Glomerular endothelial cell (primary cell): ENCODE results near the gene FYN. TPM values are rescaled to one million over a fixed set of nuclear protein-coding genes. Genes with fewer than 3 reads are reported as not detected.

Experiments used
- DNase-seq: peaks from one replicate; pipeline ENCODE4 v3.0.0-alpha.2; 2011; ENCODE audit warnings: low read depth, low spot score; ENCODE audit errors: extremely low read depth
- total RNA-seq: library from RNA; depleted of rRNA; stranded (reverse); fragments of >200 nt; gene quantifications from 2 replicates; pipeline ENCODE4 v1.2.3, GENCODE V29; 2015

FYN gene
- total RNA-seq, 1 donor from 2014 or later, result 208 TPM

DNA sequence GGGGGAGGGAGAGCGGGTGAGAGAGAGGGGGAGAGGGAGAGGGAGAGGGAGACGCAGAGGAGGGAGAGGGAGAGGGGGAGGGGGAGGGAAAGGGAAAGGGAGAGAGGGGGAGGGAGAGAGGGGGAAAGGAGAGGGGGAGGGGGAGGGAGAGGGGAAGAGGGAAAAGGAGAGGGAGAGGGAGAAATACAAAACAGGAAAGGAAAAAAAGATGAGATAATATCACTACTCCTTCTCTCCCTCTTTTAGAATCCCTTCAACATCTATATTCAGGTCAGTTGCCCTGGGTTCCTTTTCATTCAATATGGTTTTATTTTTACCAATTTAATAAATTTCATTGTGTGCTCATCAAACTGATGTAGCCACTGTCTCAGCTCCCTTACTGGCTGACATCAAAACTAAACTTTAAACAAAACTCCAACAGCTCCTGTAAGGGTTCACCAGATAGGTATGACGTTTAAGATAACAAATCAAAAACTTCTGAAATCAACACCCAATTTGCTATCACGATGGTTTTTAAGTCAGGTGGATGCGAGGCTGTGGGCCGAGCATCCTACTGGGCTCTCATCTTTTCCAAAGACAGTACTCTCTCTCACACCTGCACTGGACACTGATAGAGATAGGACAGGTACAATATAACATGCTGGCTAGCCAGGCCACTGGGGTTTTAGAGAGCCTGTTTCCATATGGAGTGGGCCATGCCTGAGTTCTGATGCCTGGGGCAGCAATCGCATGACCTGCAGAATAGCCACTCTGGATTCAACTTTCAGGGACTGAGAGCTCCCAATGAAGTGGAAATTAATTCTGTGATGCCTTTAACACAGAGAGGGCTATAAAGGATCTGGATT, 99.5 kb downstream of the FYN start:
- DNase-seq, result no peak

DNA sequence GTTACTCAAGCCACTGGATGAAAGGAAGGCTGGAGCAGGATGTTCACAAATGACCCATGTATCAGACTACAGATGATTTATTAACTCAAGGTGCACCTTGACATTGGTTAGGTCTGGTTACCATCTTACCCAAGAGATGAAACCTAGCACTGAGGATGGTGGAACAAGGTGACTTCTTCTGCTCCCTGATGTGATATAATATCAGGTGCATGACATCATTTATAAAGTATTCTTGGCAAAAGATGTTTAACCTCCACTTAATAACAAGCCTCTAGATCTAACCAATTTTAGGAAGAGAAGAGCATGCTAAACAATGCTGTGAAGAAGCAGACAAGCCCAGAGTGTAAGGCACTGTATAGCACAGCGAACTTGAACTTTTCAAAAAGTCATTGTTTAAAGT, 100.9 kb downstream of the FYN start:
- no peak for DNase-seq

DNA sequence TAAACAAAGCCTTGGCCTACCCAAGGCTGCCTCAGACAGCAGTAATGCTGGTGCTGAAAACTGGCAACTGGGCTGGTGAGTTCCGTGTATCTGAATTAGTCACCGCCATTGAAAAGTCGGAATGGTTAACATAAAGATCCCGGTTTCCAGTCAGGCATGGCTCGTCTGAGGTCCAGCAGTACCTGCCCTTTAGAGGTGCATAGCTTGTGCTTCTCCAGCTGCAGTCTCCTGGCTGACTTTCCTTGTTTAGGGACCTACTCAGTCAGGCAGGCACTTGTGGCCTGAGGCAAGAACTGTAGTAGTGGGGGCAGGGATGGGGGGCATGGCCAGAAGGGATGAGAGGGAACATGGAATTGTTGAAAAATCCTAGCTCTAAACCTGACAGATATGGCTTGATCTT, 101.6 kb downstream of the FYN start:
- no peak for DNase-seq

DNA sequence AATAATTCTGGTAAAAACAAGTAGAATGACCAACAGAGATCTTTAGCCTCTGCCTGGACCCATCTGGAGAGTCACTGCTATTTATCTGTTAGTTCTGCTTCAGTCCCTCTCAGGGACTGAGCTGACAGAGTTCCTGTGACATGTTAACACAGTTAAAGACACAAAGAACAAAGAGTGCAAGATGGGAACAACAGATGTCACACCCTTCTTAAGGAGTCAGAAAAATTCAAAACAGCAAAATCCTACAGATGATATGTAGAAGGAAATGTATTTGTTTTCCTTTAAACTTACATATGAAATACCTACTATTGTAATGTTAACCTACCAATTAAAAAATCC, 102.2 kb downstream of the FYN start:
- no peak for DNase-seq

DNA sequence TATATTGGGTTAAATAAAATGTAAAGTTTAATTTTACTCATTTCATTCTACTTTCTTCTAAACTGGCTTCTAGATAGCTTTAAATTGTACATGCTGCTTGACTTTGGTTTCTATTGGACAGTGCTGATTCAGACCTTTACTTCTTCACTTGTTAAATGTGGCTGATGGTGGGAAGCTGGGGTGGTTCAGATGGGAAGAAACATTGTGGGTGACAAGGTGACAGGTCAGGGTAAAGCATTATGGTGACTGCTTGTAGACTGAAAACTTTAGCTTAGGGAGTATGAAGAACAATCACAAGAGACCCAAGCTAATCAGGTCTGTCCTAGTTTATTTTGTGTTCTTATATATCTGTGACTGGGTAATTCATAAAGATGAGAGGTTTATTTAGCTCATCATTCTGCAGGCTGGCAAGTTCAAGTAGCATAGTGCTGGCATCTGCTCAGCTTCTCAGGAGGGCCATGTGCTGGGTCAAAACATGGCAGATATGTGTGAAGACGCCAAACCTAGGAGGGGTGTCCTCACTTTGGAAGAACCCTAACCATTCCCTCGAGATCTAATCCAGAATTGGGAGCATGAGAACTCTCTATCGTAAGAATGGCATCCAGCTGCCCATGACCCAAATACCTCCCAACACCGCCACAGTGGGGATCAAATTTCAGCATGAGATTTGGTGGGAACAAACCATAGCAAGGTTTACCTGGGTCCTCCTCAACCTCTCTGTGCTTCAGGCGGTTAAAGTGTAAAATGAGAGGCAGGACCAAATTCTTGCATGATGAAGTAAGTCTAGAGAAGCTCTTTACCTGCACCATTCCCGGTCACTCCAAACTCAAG, 102.8 kb downstream of the FYN start:
- DNase-seq, result no peak

DNA sequence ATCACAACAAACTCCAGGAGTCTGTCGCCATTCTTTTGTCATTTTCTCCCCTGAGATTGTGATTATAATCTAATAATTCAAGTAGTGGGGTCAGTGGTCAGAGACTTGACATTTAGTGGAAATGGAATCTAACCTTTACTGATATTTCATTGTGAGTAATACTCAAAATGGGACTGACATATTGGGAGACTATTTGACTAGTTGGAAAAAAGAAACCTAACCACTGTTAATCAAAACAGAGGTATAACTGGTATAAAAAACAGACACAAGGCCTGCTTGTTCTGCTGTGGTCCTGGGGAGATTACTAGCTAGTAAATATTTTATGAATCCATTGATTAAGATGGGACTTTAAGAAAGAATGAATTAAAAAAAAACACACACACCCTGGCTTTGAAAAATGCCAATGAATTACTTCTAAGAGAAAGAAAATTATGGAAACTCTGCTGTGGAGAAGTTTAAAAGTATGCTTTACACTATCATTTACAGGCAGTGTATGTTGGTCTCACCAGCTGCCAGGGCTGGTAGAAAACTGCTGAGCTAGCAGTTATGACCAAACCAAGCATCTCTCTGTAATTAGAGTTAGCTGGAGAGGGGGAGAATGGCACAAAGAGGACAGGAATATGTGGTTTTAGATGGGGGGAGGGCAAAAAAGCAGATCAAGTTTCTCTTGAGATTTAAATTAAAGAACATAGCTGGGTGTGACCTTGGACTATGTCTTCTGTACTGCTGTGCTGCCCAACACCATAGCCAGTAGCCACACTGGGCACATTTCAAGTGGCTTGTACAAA, 103.7 kb downstream of the FYN start:
- DNase-seq, result no peak

DNA sequence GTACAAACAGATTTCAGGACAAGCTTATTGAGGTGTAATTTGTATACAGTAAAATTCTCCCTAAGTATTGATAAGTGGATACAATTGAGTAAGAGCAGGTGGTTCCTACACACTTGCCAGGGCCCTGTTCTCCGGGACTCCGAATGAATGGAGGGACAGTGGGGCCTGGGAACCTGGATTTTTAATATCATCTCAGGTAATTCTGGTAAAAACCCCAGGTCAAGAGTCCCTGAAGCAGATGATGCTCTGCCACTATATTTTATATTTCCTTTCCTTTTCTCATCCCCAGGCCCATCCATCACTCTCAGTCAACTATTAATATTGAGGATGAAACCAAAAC, 104.9 kb downstream of the FYN start:
- DNase-seq, result no peak

DNA sequence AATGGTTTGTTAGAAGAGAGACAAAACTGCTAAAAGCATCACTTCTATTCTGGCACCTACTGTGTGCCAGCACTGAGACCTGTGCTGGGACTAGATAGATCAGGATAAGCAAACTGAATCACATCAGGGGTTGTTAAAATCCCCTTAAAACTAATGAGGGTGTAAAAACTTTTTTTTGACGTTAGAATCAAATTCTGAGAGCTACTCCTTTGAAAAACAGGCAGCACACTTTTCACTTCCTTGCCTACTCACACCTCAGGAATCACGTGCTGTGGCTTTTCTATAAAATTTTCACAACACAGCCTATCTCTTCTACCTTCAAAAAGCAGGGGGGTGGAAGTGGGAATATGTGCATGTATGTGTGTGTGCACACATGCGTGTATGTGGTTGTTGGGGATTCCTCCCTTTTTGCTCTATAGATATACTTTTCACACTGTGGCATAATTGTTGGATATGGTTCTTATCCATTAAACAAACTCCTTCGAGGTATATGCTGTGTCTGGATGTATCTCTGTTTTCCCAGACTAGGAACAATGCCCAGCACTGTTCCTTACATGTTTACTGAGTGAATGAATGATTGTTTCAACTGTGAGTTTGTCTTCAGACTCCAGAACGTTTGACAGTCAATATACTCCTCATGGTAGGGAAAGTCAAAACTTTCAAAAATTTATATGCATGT, 105.4 kb downstream of the FYN start:
- DNase-seq, result no peak

DNA sequence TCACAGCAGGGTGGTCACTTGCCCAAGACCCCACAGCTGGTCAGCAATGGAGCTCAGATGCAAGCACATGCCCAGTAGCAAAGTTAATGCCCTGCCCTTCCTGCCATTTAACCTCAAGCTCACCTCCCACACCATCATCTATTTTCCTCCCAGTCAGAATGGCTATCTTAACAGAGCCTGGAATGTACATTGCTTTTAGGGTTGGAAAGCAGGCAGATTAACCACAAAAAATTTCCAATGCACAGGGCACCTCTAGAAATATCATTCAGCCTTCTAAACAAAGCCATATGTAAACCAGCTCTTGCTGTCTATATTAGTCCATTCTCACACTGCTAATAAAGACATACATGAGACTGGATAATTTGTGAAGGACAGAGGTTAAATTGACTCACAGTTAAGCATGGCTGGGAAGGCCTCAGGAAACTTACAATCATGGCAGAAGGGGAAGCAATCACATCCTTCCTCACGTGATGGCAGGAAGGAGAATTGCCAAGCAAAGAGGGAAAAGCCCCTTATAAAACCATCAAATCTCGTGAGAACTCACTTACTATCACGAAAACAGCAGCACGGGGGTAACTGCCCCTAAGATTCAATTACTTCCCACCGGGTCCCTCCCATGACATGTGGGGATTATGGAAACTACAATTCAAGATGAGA, 106.9 kb downstream of the FYN start:
- no peak for DNase-seq

DNA sequence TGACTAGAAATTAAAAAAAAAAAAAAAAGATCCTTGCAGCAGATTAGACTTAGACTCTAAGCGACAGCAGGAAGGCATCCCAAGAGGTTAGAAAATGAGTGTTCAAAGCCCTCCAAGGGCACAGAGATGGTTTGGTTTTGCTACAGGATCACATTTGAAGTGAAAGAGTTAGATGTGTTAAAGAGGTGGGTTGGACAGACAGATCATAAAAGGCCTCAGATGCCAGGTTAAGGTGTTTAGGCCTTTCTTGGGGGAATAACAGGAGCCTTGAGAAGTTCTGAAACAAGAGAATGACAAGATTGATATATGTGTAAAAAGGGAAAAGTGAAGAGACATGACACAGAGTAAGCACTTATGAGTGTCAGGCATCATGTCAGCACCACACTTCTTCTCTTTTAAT, 107.5 kb downstream of the FYN start:
- DNase-seq, result no peak

DNA sequence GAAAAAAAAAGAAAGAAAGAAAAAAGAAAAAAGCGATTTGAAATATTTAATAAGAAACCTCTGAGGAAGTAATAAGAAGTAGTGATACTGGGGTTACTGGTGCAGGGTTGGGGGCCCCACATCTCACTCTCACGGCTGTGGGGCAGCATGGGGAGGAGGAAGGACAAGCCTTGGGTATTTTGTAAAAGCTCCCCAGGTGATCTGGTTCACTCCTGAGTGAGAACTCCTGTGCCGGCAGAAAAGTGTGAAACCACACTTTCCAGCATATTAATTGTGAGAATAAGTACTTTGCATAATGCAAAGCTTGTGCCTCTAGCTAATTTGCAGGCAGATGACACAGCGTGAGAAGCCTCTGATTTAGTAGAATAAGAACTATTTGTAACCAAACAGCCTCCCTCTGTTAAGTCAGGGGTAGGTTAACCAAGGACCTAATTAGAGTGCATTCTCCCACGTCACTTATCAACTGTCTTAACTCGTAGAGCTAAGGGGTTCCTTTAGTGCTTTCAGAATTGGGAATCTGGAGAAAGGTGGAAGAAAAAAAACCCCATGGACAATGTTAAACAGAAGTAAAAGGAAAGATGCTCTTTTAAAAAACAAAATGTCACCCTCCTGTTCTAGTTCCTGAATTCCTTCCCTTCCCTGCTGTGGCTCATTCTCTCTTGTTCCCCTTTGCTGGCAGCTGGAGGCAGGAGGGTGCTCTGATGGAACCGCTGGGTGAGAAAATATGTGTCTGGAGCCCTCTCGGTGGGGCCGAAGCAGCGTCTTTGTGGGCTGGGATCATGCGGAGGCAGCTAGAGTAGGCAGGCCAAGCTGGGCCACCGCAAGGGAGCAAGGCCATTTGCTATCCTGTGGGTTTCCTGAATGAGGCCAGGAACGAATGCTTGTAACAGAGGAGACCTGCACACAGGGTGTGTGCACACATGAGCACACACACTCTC, 108.7 kb downstream of the FYN start:
- DNase-seq, result no peak

DNA sequence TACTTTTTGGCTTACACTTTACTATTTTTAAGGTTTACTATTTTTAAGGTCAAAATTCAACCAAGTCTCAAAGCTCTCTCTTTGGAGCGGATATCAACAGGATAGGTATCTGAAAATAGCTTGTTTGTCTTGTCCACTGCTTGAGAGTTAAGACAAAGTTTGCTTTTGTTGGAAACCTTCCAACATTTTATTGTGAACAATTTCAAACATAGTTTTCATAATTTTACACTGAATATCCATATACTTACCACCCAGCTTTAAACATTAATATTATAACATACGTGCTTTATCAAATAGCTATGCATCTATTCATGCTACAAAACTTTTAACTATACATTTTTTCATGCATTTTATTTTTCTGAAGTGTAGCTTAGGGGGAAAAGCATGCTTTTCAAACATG, 109.9 kb downstream of the FYN start:
- no peak for DNase-seq

DNA sequence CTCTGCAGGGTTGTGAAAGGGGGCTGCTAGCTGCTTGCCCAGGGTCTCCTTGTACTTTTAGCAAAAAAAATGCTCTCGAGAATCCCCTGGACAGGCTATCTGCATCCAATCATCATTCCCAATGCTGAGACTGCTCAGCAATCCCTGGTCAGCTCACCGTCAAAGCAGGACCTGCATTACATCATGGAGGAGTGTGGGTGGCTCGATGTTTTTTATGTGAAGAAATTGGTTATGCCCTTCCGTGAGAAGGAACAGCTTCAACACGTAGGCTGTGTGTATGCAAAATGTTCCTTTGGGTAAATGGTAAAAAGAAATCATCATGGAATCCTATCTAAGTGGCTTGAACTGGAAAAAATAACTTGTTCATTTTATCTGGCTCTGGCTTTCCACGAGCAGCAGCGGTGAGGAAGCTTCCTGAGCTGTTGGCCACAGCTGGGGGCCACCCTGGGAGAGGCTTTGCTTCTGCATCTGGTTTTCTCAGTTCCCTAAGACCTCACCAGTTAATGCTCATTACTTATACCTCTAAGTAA, 111.4 kb downstream of the FYN start:
- DNase-seq, result no peak

DNA sequence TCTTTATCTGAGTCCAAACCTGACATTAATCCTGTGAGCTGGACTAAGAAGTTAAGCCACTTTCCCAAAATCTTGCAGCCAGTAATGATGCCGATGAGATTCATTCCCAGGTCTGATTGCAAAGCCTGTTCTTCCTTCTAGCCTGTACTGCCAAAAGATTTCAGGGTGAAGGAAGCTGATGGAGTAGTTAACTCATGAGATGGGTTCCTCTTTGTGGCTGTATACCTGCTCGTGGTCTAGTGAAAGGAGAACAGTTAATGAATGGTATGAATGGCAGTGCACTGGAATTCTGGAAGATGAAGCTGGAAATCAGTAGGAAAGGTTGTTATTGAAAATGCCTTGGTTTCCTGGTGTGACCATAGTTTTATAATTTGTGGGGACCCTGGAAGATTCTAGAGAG, 112.0 kb downstream of the FYN start:
- no peak for DNase-seq

DNA sequence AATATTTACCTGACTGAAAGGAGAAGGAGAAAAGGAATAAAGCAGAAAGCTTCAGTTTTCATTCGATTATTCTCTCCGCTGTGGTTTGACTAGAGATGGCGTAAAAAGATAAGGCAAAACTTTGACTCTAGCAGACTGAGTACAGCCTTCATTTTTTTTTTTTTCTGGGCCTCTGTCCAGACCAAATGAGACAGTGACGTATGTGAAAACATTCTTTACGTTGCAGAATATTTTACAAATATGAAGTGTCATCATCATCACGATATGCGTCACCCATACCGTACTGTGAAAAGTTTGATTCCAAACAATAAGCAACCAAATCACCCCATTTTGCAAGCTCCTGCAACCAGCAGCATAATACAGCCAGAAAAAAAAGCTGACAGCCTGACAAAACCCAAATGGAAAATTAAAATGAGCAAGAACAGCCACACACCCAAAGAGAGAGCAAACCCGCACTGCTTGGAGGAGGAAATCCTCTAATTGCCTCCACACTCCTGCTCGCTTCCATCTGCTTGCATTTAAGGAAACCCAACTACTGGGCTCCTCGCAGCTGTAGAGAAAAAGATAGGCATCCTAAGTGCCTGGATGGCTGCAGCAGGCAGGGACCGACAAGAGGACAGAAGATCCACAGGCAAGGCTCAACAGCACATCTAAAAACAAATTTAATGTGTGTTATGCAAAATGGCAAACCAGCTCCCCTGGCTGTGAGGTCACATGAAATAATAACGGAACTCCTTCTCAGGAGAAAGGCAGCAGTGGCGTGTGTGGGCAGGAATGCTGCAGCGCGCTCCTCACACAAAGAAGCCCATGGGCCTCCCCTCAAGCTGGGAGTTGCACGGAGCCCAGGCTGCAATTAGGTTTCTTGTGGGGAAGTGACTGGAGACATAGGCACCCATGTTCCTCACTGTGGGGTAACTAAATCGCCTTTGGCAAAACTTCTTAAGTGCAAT, 113.1 kb downstream of the FYN start:
- DNase-seq, result no peak

DNA sequence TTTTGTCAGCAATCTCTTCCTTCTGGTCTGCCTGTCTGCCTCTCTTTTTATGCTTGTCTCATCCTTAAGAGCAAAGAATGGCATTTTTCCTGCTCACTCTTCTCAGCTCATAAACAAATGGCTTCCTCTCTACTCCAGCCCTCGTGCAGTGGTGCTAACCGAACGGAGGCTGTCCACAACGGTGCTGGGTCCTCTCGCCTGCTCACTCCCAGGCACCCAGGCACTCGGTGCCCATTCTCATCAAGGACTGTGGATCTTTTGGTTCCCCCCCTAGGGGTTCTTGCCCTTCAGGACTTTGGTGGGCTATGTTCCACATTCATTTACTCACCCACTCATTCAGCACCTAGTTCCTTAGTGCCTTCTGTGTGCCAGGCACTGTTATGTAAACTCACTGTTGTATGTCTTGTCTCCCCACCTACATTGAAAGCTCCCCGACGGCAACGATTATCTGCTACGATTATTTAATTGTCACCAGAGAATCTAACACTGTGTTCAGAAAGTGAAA, 113.9 kb downstream of the FYN start:
- no peak for DNase-seq

DNA sequence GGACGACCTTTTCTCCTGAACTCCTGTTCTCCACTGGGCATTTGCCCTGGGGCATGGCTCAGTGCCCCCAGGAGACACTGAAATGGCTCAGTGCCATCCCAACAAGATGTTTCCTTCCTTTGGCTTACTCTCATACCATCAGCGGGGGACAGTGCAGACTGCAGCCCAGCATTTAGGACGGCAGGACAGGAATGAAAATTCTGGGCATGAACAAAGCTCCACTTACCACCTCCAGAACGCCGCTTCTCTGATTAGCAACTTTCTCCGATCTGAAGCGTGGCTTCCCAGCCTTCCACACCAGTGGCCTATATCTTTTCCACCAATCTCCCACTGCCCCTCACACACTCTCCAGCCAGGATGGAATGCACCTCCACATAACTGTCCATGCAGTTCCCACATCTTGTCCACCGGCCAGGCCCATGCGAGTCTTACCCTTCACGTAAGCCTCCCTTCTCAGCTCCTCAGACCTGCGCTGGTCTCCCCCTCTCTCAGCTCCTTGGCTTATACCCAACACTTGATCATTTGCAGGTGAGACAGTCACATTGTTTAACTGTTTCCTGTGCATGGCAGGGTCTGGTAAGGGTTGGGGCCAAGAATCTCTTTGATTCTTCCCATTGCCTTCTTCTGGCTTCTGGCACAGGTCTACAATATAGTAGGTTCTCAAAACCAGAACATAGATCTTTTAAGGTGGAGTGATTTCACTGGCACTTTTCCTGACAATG, 114.5 kb downstream of the FYN start:
- no peak for DNase-seq
